GM18867 (cell line): ENCODE data around the gene GAA.
"Not testable (repeated sequence)": the region's sequence is repeated elsewhere in the genome, so short reads cannot be mapped to it uniquely, and the experiment has no call there.

ENCODE experiments used
- ATAC-seq: cut with Tn5 transposase; IDR thresholded peaks from one replicate; pipeline ENCODE4 v1.9.1; 2021; ENCODE audit warnings: mild to moderate bottlenecking, moderate library complexity; ENCODE audit not compliant: unreplicated experiment

Gene GAA

GRCh38 chr17:80082403-80083135 lies 18.8 kb upstream of the GAA start:
- no peak for ATAC-seq

DNA sequence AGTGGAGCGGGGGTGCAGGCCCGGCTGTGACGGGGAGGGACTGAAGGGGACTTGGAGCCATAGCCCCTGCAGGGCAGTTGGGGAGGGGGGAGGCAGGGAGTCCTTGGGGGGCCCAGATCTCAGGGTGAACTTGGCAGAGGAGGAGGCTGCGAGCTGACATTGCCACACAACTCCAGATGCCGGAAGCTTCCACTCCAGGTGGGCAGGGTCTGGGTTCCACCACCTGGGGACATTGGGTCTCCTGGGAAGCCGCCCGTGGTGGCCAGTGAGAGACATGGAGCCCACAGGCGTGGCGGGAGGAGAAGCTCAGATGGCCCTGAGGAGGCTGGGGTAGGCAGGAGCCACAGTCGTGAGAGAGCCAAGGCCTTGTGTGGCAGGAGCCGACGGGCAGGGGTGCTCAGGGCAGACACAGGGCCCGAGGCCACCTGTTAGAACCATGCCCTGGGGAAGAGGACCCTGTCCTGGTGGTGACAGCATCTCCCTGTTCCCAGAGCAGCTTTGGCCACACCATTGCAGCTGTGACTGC lies 18.2 kb upstream of the GAA start:
- ATAC-seq, result no peak

DNA sequence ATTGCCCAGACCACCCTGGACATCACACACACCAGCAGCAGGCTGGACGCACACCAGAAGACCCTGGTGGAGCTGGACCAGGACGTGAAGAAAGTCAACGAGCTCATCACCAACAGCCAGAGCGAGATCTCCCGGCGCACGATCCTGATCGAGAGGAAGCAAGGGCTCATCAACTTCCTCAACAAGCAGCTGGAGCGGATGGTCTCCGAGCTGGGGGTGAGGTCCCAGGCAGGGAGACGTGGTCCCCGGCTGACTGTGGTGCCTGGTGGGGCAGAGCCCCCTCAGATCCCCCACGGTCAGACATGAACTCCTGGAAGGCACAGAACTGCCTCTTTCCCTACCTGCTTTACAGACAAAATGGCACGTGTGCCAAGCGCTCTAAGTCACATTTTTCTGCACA lies 16.6 kb upstream of the GAA start:
- no peak for ATAC-seq

- no peak for ATAC-seq
Measured at GRCh38 chr17:80086081-80086480, 15.3 kb upstream of the GAA start.

DNA sequence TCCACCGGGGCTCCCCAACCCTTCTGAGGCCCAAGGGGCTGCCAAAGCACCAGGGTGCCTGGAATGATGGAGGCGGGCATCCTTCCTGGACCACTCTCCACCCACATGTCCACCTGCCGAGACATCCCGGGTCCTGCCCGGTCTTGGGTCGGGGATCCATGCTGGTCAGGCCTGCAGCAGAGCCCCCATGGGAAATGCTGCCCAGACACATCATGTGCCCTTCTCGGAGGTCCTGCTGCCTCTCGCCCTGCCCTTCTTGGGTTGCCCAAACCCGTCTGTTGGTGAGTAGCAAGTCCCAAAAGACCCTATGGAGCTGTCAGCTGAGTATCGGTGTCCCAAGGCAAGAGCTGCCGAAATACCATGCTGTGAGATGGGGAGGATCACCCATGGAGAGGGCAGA lies 14.8 kb upstream of the GAA start:
- no peak for ATAC-seq

GRCh38 chr17:80087346-80088265 lies 13.8 kb upstream of the GAA start:
- ATAC-seq, result no peak

DNA sequence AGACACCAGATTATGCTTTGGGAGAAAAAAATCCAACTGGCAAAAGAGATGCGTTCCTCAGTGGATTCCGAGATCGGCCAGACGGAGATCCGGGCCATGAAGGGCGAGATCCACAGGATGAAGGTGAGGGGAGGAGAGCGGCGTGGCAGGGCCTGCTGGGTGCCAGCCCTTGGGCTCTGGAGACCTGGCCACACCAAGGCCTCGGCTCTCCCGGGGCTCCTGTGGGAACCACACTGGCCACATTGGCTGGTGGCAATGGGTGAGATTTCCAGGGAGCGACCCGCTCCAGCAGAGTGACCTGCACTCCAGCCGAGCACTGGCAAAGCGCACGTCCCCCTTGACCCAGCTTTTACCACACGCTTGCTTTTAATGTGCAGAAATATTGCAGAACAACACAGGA lies 11.6 kb upstream of the GAA start:
- no peak for ATAC-seq

- not testable (repeated sequence) for ATAC-seq
Measured at GRCh38 chr17:80090164-80090563, 11.2 kb upstream of the GAA start.

DNA sequence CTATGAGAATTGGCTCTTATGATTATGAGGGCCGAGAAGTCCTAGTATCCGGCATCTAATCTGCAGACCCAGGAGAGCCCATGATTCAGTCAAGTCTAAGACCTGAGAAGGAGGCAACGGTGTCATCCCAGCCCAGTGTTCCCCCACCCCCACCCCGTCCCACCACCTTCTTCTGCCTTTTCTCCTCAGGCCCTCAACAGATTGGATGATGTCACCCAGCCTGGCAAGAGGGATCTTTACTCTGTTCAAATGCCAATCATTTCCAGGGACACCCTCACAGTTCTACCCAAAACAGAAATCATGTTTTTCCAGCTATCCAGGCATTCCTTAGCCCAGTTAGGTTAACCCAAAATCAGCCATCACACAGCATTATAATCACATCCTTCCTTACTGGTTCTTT lies 10.0 kb upstream of the GAA start:
- ATAC-seq, result no peak

GRCh38 chr17:80092959-80093358 lies 8.4 kb upstream of the GAA start:
- ATAC-seq, result no peak

GRCh38 chr17:80095038-80095843 lies 6.1 kb upstream of the GAA start:
- ATAC-seq, result no peak

- ATAC-seq, result no peak
Measured at GRCh38 chr17:80095844-80096475, 5.4 kb upstream of the GAA start.

GRCh38 chr17:80096561-80097021 lies 4.8 kb upstream of the GAA start:
- no peak for ATAC-seq

- ATAC-seq, result no peak
Measured at GRCh38 chr17:80097127-80097621, 4.2 kb upstream of the GAA start.

DNA sequence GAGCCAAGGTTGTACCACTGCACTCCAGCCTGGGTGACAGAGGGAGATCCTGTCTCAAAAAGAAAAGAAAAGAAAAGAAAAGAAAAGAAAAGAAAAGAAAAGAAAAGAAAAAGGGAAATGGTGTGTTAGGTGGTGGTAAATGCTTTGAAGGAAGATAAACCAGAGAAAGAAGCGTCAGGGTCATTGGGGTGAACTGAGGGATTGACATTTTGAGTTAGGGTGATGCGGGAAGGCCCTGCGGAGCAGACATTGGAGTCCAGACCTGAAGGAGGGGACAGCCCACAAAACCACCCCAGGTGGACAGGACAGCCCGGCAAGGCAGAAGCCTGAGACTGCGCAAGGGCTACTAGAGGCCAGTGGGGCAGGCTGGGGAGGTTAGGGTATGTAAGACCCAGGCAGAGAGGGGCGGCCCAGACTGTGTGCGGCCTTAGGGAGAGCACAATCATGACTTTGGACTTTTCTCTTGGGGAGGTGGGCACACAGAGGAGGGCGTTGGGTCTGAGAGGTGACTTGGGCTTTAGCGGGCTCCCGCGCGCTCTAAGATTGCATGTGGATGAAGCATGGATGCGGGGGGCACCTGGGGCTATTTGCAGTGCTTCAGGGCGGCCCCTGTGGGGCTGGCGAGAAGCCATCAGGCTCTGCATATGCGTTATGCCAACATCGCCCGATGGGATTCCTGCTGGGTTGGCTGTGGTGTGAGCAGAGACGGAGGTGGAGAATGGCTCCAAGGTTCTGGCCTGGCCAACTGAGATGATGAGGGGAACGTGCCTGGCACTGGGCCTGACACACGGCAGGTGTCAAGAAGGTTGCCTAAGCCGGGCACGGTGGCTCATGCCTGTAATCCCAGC lies 3.3 kb upstream of the GAA start:
- no peak for ATAC-seq

GRCh38 chr17:80099291-80100034 lies 1.9 kb upstream of the GAA start:
- no peak for ATAC-seq

DNA sequence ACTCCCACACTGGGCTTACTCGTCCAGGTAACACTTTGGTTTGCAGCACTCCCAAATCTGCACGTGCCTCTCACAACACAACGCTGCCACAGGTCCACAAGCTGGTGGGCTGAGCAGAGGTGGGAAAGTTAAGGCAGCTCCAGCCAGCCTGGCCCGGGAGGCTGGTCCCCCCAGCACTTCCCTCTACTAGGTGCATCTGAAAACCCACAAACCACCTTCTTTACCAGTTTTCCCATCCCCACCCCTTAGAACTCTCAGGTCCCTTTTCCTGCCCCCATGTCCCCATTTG lies 1.4 kb upstream of the GAA start:
- ATAC-seq, result no peak

DNA sequence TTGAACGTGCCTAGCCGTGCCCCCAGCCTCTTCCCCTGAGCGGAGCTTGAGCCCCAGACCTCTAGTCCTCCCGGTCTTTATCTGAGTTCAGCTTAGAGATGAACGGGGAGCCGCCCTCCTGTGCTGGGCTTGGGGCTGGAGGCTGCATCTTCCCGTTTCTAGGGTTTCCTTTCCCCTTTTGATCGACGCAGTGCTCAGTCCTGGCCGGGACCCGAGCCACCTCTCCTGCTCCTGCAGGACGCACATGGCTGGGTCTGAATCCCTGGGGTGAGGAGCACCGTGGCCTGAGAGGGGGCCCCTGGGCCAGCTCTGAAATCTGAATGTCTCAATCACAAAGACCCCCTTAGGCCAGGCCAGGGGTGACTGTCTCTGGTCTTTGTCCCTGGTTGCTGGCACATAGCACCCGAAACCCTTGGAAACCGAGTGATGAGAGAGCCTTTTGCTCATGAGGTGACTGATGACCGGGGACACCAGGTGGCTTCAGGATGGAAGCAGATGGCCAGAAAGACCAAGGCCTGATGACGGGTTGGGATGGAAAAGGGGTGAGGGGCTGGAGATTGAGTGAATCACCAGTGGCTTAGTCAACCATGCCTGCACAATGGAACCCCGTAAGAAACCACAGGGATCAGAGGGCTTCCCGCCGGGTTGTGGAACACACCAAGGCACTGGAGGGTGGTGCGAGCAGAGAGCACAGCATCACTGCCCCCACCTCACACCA lies 724 bp downstream of the GAA start:
- ATAC-seq, result no peak
